Natural killer cell (primary cell): Measurements from ENCODE around the gene CEP68. TPM values are rescaled to one million over a fixed set of nuclear protein-coding genes. Genes with fewer than 3 reads are reported as not detected.
"Not testable (repeated sequence)": the region's sequence is repeated elsewhere in the genome, so short reads cannot be mapped to it uniquely, and the experiment has no call there.

ENCODE experiments used
- ATAC-seq, 3 donors: fragments of 150-1000 bp in 2 of 3; fragments of 200-7000 bp in 1 of 3; cut with Tn5 transposase; 1 replicate in 1 of 3; 2 replicates in 2 of 3; pipeline ENCODE4 v1.10.0; 2021; ENCODE audit warnings: mild to moderate bottlenecking in 2 of 3, moderate library complexity in 2 of 3
- DNase-seq, 2 donors: peaks; one replicate each; pipeline versions ENCODE4 v3.0.0 to v3.0.0-alpha.2; 2013 to 2021; ENCODE audit warnings: mixed read lengths in 1 of 2
- H3K27ac ChIP-seq: one replicate; pipeline ENCODE4 v1.5.1; 2013; ENCODE audit warnings: mild to moderate bottlenecking, low read length
- H3K27me3 ChIP-seq: one replicate; pipeline ENCODE4 v1.6.1; 2013; ENCODE audit warnings: low read length; ENCODE audit not compliant: control insufficient read depth, insufficient read depth
- H3K36me3 ChIP-seq: one replicate; pipeline ENCODE4 v1.6.1; 2013; ENCODE audit warnings: low read length; ENCODE audit not compliant: control insufficient read depth, insufficient read depth
- H3K4me1 ChIP-seq: one replicate; pipeline ENCODE4 v1.6.1; 2013; ENCODE audit warnings: low read length; ENCODE audit not compliant: control insufficient read depth, insufficient read depth
- H3K4me3 ChIP-seq: one replicate; pipeline ENCODE4 v1.5.1; 2013; ENCODE audit warnings: low read length
- H3K9me3 ChIP-seq: one replicate; pipeline ENCODE4 v1.6.1; 2013; ENCODE audit warnings: low read length; ENCODE audit not compliant: control insufficient read depth, insufficient read depth
- H3K27ac Mint-ChIP-seq, 2 donors: one replicate each; pipeline ENCODE4 v1.8.0; 2022; ENCODE audit warnings: mild to moderate bottlenecking in 2 of 2, mixed read lengths in 2 of 2, moderate library complexity in 1 of 2
- H3K27me3 Mint-ChIP-seq, 2 donors: one replicate each; pipeline ENCODE4 v1.8.0; 2022; ENCODE audit warnings: low read depth in 2 of 2, mixed read lengths in 2 of 2
- H3K36me3 Mint-ChIP-seq: one replicate; pipeline ENCODE4 v1.8.0; 2022; ENCODE audit warnings: mixed read lengths
- H3K4me1 Mint-ChIP-seq, 2 donors: one replicate each; pipeline ENCODE4 v1.8.0; 2022; ENCODE audit warnings: mixed read lengths in 2 of 2
- H3K4me3 Mint-ChIP-seq: one replicate; pipeline ENCODE4 v1.8.0; 2022; ENCODE audit warnings: mild to moderate bottlenecking, moderate library complexity, mixed read lengths
- H3K9me3 Mint-ChIP-seq, 2 donors: one replicate each; pipeline ENCODE4 v1.8.0; 2022; ENCODE audit warnings: mixed read lengths in 2 of 2
- CTCF ChIP-seq: fragments of 200-600 bp; IDR thresholded peaks from one replicate; pipeline ENCODE4 v1.8.0; 2022; ENCODE audit warnings: antibody characterized with exemption
- WGBS: methylation state at CpG from one replicate; pipeline ENCODE4 v1.1.7; 2013; ENCODE audit warnings: missing lambda C conversion rate; ENCODE audit not compliant: insufficient coverage; 5-methylcytosine and 5-hydroxymethylcytosine counted together
- intact Hi-C: fragments of 100-400 bp; cut with micrococcal nuclease; formaldehyde crosslinking; loops from one replicate; pipeline ENCODE4 v1.14.2; 2022
- total RNA-seq, 4 donors: library from RNA; stranded (reverse); fragments of 120-200 nt in 1 of 4; gene quantifications; one replicate each; pipeline versions ENCODE4 v1.2.3 to v1.2.4, GENCODE V29; 2013 to 2022

The CEP68 gene
- total RNA-seq, 3 donors from 2014 or later (not counting 1 experiment from before 2014, with no cell fraction given): 5.6 to 8.3 (median 5.8) TPM

GRCh38 chr2:65032019-65032975, 23.9 kb upstream of the CEP68 start:
- peak overlapping the region; percentile 9 for H3K4me3 Mint-ChIP-seq
- 55% methylated on average over 6 of the region's 13 CpGs for WGBS
- no peaks in the 10 kb centered on the region for H3K36me3 ChIP-seq
- H3K27me3 Mint-ChIP-seq: no peaks in the 10 kb centered on the region
- H3K9me3 Mint-ChIP-seq: no peaks in the 10 kb centered on the region
- intact Hi-C loops: no loop called here
- no peaks in the 10 kb centered on the region for H3K9me3 ChIP-seq
- ATAC-seq (peak in 2 of 3 donors; percentile 84 to 88), DNase-seq (no peak)
- TF ChIP-seq CTCF: no peak
- peak overlapping the region; percentile 64 to 82 for H3K27ac Mint-ChIP-seq
- H3K36me3 Mint-ChIP-seq: no peaks in the 10 kb centered on the region
- no peaks in the 10 kb centered on the region for H3K27me3 ChIP-seq
- peaks cover 22% of the 10 kb centered on the region for H3K4me1 ChIP-seq
- peaks cover 22 to 23% of the 10 kb centered on the region in 2 donors for H3K4me1 Mint-ChIP-seq
- H3K27ac ChIP-seq: peak overlapping the region; percentile 49
- H3K4me3 ChIP-seq: no peak overlapping the region

- peak in 1 of 2 donors; percentile 36 for DNase-seq
- Histone ChIP-seq H3K4me3 (no peak overlapping the region), H3K9me3 (no peaks in the 10 kb centered on the region), H3K27ac (no peak overlapping the region), H3K36me3 (no peaks in the 10 kb centered on the region), H3K27me3 (no peaks in the 10 kb centered on the region), H3K4me1 (peaks cover 18% of the 10 kb centered on the region)
- intact Hi-C loops: no loop called here
- H3K9me3 Mint-ChIP-seq: no peaks in the 10 kb centered on the region
- H3K4me1 Mint-ChIP-seq: peaks cover 22 to 23% of the 10 kb centered on the region in 2 donors
- no peak for ATAC-seq
- H3K27me3 Mint-ChIP-seq: no peaks in the 10 kb centered on the region
- 70% methylated on average over 3 of the region's 4 CpGs for WGBS
- H3K27ac Mint-ChIP-seq: peak overlapping the region in 1 of 2 donors; percentile 82
- no peaks in the 10 kb centered on the region for H3K36me3 Mint-ChIP-seq
- TF ChIP-seq CTCF: no peak
- H3K4me3 Mint-ChIP-seq: peak overlapping the region; percentile 25
Measured at GRCh38 chr2:65033178-65033577, 23.0 kb upstream of the CEP68 start.

GRCh38 chr2:65033667-65034066, 22.5 kb upstream of the CEP68 start:
- H3K36me3 Mint-ChIP-seq, H3K9me3 Mint-ChIP-seq, H3K27ac ChIP-seq, H3K27me3 ChIP-seq, H3K4me3 ChIP-seq, H3K9me3 ChIP-seq, H3K4me3 Mint-ChIP-seq, H3K36me3 ChIP-seq, ATAC-seq, DNase-seq, H3K27ac Mint-ChIP-seq, H3K27me3 Mint-ChIP-seq, intact Hi-C loops: not testable (repeated sequence)
- peaks cover 22 to 23% of the 10 kb centered on the region in 2 donors for H3K4me1 Mint-ChIP-seq
- 87% methylated on average over 4 of the region's 4 CpGs for WGBS
- peaks cover 18% of the 10 kb centered on the region for H3K4me1 ChIP-seq

- Mint-ChIP-seq H3K36me3 (no peaks in the 10 kb centered on the region), H3K27ac (no peak overlapping the region)
- ATAC-seq: no peak
Measured at GRCh38 chr2:65035351-65035943, 20.8 kb upstream of the CEP68 start.

More at GRCh38 chr2:65035351-65035943, 20.8 kb upstream of the CEP68 start:
- H3K4me3 ChIP-seq: no peak overlapping the region
- no peaks in the 10 kb centered on the region for H3K36me3 ChIP-seq
- no peak overlapping the region for H3K4me3 Mint-ChIP-seq
- H3K27me3 Mint-ChIP-seq: no peaks in the 10 kb centered on the region
- H3K9me3 Mint-ChIP-seq: no peaks in the 10 kb centered on the region
- 82% methylated on average over 5 of the region's 6 CpGs for WGBS
- intact Hi-C loops: no loop called here
- TF ChIP-seq CTCF: no peak
- H3K27ac ChIP-seq: no peak overlapping the region
- peaks cover 20% of the 10 kb centered on the region for H3K4me1 ChIP-seq
- H3K9me3 ChIP-seq: no peaks in the 10 kb centered on the region
- H3K27me3 ChIP-seq: no peaks in the 10 kb centered on the region
- no peak for DNase-seq
- peaks cover 29 to 30% of the 10 kb centered on the region in 2 donors for H3K4me1 Mint-ChIP-seq
